OCI-LY7 (cell line): Measurements from ENCODE around the gene MGA.

Experiments used
- EZH2phosphoT487 ChIP-seq: fragments of 200-600 bp; sonication (generic); IDR thresholded peaks from 2 replicates; pipeline ENCODE4 v1.6.1; 2018; ENCODE audit warnings: low read depth, borderline replicate concordance, mild to moderate bottlenecking, mixed run types, antibody characterized with exemption, low read length, moderate library complexity, mixed read lengths
- TF ChIP-seq, protein P1 (sequence below): fragments of 200-600 bp; sonication (generic); conservative IDR thresholded peaks from 2 replicates; pipeline ENCODE4 v1.5.1; 2014; ENCODE audit warnings: mild to moderate bottlenecking, antibody characterized with exemption, low read length, moderate library complexity, mixed read lengths

GRCh38 chr15:41732483-41732882 lies 72.3 kb downstream of the MGA start:
- TF ChIP-seq, protein P1, sequence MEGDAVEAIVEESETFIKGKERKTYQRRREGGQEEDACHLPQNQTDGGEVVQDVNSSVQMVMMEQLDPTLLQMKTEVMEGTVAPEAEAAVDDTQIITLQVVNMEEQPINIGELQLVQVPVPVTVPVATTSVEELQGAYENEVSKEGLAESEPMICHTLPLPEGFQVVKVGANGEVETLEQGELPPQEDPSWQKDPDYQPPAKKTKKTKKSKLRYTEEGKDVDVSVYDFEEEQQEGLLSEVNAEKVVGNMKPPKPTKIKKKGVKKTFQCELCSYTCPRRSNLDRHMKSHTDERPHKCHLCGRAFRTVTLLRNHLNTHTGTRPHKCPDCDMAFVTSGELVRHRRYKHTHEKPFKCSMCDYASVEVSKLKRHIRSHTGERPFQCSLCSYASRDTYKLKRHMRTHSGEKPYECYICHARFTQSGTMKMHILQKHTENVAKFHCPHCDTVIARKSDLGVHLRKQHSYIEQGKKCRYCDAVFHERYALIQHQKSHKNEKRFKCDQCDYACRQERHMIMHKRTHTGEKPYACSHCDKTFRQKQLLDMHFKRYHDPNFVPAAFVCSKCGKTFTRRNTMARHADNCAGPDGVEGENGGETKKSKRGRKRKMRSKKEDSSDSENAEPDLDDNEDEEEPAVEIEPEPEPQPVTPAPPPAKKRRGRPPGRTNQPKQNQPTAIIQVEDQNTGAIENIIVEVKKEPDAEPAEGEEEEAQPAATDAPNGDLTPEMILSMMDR = no peak
- TF ChIP-seq EZH2phosphoT487 = no peak
